ENCODE measurements around the gene TSC22D2.
"Not testable (repeated sequence)": the region's sequence is repeated elsewhere in the genome, so short reads cannot be mapped to it uniquely, and the experiment has no call there.

TSC22D2 gene

DNA sequence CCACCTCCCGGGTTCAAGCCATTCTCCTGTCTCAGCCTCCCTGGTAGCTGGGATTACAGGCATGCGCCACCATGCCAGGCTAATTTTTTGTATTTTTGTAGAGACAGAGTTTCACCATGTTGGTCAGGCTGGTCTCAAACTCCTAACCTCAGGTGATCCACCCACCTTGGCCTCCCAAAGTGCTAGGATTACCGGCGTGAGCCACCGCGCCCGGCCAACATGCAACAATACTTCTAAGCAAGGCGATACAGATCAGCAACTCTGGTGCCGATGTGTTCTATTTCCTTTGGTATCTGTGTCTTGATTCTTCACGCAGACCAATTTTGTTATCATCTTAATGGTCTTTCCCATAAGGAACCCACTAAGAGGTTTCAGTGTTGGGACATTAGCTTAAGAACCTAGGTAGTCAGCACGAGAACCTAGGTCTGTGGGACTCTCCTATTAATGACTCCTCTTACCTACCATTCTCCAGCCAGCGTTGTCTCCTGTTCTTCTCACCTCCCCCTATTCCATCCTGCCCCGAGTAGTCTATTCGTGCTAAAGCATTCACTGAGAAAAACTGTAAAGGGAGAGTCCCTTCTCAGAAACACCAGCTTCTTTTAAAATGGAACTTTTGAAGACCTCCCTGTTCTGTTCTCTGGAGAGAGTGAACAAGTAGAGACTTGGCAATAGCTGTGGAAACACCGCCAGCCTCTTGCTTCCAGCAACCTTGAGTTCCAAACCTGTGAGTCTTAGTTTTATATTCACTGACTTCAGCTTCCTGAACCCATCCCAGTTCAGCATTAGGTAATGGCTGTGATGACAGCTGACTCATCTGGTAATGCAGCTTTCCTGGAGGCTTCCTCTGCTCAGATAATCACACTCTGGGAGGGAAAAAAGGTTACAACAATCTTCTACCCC is 61.2 kb downstream of the TSC22D2 start:
- Histone ChIP-seq H3K27ac (no peak overlapping the region), H3K4me3 (ENCODE audit: low read depth, low read length) (no peak overlapping the region), H3K9me3 (ENCODE audit: severe bottlenecking) (no peaks in the 10 kb centered on the region), H3K36me3 (no peaks in the 10 kb centered on the region), H3K27me3 (ENCODE audit: insufficient read depth, low read depth, severe bottlenecking) (no peaks in the 10 kb centered on the region)
- no peak for DNase-seq
- TF ChIP-seq, protein P1, sequence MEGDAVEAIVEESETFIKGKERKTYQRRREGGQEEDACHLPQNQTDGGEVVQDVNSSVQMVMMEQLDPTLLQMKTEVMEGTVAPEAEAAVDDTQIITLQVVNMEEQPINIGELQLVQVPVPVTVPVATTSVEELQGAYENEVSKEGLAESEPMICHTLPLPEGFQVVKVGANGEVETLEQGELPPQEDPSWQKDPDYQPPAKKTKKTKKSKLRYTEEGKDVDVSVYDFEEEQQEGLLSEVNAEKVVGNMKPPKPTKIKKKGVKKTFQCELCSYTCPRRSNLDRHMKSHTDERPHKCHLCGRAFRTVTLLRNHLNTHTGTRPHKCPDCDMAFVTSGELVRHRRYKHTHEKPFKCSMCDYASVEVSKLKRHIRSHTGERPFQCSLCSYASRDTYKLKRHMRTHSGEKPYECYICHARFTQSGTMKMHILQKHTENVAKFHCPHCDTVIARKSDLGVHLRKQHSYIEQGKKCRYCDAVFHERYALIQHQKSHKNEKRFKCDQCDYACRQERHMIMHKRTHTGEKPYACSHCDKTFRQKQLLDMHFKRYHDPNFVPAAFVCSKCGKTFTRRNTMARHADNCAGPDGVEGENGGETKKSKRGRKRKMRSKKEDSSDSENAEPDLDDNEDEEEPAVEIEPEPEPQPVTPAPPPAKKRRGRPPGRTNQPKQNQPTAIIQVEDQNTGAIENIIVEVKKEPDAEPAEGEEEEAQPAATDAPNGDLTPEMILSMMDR (IDR thresholded peaks at IDR 0.05; ENCODE audit: low read depth, low read length) = no peak

DNA sequence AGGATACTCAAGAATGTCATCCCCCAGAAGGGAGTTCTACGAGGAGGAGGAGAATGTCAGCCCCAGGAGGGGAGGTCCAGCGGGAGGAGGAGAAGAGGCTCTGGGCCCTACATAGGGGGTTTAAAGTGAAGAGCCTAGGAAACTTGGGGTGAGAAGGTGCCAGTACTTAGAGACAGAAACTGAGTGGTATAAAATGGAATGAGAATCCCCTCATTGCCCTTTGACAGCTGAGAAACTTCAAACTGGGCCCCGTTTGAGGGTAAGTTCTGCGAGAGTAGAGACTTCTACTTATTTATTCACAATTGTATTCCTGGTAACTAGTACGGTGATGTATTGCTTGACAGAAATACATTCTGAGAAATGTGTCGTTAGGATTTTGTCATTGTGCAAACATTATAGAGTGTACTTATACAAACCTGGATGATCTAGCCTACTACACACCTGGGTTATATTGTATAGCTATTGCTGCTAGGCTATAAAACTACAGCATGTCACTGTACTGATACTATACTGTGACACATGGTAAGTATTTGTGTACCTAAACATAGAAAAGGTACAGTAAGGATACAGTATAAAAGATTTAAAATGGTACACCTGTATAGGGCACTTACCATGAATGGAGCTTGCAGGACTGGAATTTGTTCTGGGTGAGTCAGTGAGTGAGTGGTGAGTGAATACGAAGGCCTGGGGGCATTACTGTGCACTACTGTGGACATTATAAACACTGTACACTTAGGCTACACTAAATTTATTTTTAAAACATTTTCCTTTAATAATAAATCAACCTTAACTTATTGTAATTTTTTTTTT is 62.0 kb downstream of the TSC22D2 start:
- no peak overlapping the region for H3K4me3 ChIP-seq (ENCODE audit: low read depth, low read length)
- TF ChIP-seq, protein P1 (IDR thresholded peaks at IDR 0.05; ENCODE audit: low read depth, low read length) = no peak

DNA sequence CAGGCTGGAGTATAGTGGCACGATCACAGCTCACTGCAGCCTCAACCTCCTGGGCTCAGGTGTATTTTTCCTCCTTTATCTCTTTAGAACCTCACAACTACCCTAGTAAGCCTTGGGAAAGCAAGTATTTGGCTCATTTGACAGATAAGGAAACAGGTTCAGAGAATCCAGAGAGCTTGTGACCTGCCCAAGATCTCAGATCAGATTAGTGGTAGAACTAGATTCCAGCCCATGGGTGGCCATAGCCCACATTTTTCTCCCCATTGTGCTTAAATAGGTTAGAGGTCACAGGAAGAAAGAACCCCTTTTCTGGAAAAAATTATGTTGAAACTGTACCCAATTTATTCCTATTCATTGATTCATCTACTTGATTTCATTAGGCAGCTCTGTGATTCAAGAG is 64.3 kb downstream of the TSC22D2 start:
- TF ChIP-seq, protein P1 (IDR thresholded peaks at IDR 0.05; ENCODE audit: low read depth, low read length) = no peak
- Histone ChIP-seq H3K27ac (no peak overlapping the region), H3K4me3 (ENCODE audit: low read depth, low read length) (no peak overlapping the region), H3K36me3 (no peaks in the 10 kb centered on the region), H3K9me3 (ENCODE audit: severe bottlenecking) (no peaks in the 10 kb centered on the region), H3K27me3 (ENCODE audit: insufficient read depth, low read depth, severe bottlenecking) (no peaks in the 10 kb centered on the region)
- no peak for DNase-seq

More for the DNA sequence above, 62.0 kb downstream of the TSC22D2 start:
- no peaks in the 10 kb centered on the region for H3K27me3 ChIP-seq (ENCODE audit: insufficient read depth, low read depth, severe bottlenecking)
- no peaks in the 10 kb centered on the region for H3K9me3 ChIP-seq (ENCODE audit: severe bottlenecking)
- H3K36me3 ChIP-seq = no peaks in the 10 kb centered on the region
- no peak overlapping the region for H3K27ac ChIP-seq
- no peak for DNase-seq

DNA sequence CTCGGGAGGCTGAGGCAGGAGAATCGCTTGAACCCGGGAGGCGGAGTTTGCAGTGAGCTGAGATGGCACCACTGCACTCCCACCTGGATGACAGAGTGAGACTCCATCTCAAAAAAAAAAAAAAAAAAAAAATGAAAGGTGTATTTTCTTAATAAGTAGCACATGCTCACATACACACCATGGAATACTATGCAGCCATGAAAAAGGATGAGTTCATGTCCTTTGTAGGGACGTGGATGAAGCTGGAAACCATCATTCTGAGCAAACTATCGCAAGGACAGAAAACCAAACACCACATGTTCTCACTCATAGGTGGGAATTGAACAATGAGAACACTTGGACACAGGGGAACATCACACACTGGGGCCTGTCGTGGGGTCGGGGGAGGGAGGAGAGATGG is 65.1 kb downstream of the TSC22D2 start:
- not testable (repeated sequence) for H3K4me3 ChIP-seq (ENCODE audit: low read depth, low read length); H3K27ac ChIP-seq; H3K36me3 ChIP-seq; DNase-seq; H3K27me3 ChIP-seq (ENCODE audit: insufficient read depth, low read depth, severe bottlenecking); H3K9me3 ChIP-seq (ENCODE audit: severe bottlenecking)

DNA sequence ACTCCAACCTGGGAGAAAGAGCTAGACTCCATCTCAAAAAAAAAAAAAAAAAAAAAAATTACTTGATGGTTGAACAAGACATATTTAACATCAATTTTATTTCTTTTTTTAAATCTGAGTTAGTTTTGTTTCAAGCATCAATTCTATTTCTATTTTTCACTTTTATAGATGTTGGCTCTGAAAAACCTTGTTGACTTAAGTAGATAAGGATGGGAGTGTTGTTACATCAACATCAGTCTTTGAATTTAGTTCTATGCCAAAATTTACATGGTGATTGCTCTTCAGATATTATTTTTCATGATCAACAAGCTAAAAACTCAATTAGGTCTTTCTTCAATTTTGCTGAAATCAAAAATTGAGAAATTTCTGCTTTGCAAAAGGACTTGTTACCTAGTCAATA is 71.3 kb downstream of the TSC22D2 start:
- TF ChIP-seq, protein P1 (IDR thresholded peaks at IDR 0.05; ENCODE audit: low read depth, low read length) = no peak
- no peak overlapping the region for H3K4me3 ChIP-seq (ENCODE audit: low read depth, low read length)

DNA sequence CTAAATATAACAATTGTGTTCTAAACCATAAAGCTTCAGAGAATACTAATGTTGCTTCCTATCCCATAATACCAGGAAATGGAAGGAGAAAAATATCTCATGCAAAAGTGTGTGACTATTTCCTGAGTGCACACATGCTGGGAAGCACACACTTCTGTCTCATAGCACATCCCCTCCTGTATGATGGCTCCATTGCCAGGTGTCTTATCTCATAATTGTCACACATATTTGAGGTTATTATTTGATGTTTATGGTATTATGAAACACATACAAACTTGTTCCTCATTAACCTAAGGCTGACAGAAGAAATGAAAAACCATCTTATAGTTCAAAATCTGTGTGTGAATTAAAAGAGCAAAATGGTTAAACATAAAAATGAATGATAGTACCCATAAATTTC is 72.8 kb downstream of the TSC22D2 start:
- TF ChIP-seq, protein P1 (IDR thresholded peaks at IDR 0.05; ENCODE audit: low read depth, low read length) = no peak
- no peaks in the 10 kb centered on the region for H3K36me3 ChIP-seq
- no peak for DNase-seq
- no peak overlapping the region for H3K4me3 ChIP-seq (ENCODE audit: low read depth, low read length)
- no peaks in the 10 kb centered on the region for H3K9me3 ChIP-seq (ENCODE audit: severe bottlenecking)
- H3K27ac ChIP-seq = no peak overlapping the region
- H3K27me3 ChIP-seq (ENCODE audit: insufficient read depth, low read depth, severe bottlenecking) = no peaks in the 10 kb centered on the region

More for the DNA sequence above, 71.3 kb downstream of the TSC22D2 start:
- DNase-seq = no peak
- Histone ChIP-seq H3K9me3 (ENCODE audit: severe bottlenecking) (no peaks in the 10 kb centered on the region), H3K27me3 (ENCODE audit: insufficient read depth, low read depth, severe bottlenecking) (no peaks in the 10 kb centered on the region), H3K36me3 (no peaks in the 10 kb centered on the region), H3K27ac (no peak overlapping the region)

Data from WERI-Rb-1 (cell line).